GM12865 (cell line): ENCODE data around the gene TMEM198.

ENCODE experiments used
- DNase-seq: peaks from one replicate; pipeline ENCODE4 v3.0.0; 2010; ENCODE audit warnings: low read depth
- H3K4me3 ChIP-seq: 2 replicates; pipeline ENCODE4 v1.5.1; 2011; ENCODE audit warnings: mild to moderate bottlenecking, low read depth, low read length, control low read depth
- CTCF ChIP-seq: IDR thresholded peaks from 2 replicates; pipeline ENCODE4 v1.5.1; 2011; ENCODE audit warnings: low read length, control low read depth, low read depth, inconsistent platforms; ENCODE audit not compliant: insufficient read depth; ENCODE audit errors: missing control alignments

TMEM198 gene

GRCh38 chr2:219569041-219569440 is 25.2 kb downstream of the TMEM198 start:
- TF ChIP-seq CTCF: no peak
- no peak for DNase-seq
- H3K4me3 ChIP-seq: no peak overlapping the region

- TF ChIP-seq CTCF: no peak
- DNase-seq: no peak
- H3K4me3 ChIP-seq: no peak overlapping the region
Observed at GRCh38 chr2:219569635-219570034, 25.8 kb downstream of the TMEM198 start.

GRCh38 chr2:219570194-219570923 is 26.5 kb downstream of the TMEM198 start:
- DNase-seq: no peak
- TF ChIP-seq CTCF: no peak
- no peak overlapping the region for H3K4me3 ChIP-seq

GRCh38 chr2:219570924-219571310 is 27.1 kb downstream of the TMEM198 start:
- no peak overlapping the region for H3K4me3 ChIP-seq
- TF ChIP-seq CTCF: no peak
- DNase-seq: no peak

DNA sequence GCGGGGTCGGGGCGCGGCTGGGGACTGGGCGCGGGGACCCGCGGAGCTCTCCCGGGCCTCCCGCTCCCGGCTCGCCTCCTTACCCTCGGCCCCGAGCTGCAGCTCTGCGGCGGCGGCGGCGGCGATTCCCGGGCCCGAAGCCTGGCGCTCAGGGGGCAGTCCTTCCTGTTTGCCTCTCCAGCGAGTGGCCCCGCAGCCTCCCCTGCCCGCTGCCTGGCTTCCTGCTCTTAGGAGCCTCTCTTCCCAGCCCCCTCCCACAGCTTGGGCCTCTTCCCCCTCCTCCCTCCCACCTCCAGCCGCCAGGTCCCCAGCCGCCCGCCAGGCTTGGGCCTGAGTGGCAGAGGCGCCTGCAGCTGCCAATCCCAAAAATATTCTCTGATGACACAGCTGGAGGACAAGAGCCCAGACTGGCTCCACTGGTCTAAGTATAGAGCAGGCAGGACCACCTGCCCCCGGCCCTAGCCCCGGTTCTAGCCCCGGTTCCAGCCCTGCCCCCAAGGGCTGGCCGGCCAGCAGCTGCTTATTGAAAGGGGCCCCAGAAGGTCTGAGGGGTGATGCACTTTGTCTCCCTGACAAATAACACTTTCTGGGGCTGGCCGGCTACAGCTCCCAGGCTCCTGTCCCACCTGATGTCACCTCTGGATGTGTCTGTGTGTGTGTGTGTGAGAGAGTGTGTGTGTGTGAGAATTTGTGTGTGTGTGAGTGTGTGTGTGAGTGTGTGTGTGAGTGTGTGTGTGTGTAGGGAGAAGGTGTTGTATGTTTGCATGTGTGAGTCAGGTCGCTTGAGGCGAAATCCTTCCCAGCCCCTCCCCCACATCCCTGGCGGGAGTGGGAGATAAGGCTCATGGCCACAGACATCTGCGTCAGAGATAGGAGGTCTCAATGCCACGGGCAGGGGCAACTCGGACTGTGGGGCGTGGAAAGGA is 27.7 kb downstream of the TMEM198 start, which contains the start of gene OBSL1:
Gene OBSL1, minus strand, starts transcription at position 229 of the 926 bp plus-strand sequence. CDS start 307 bp downstream, outside the sequence.
- H3K4me3 ChIP-seq: no peak within 1 kb of the TSS
- TF ChIP-seq CTCF: no peak
- DNase-seq: no peak

- DNase-seq: no peak
- no peak within 1 kb of the TSS for H3K4me3 ChIP-seq
- TF ChIP-seq CTCF: no peak
Observed at GRCh38 chr2:219572237-219573001, 28.6 kb downstream of the TMEM198 start, which contains the start of gene INHA. Gene INHA, plus strand, starts transcription at chr2:219572310. Its CDS starts 65 bp downstream, at chr2:219572375.
